GM19468 (cell line): ENCODE data around the gene EPHA4.

Source experiments
- ATAC-seq: cut with Tn5 transposase; IDR thresholded peaks from one replicate; pipeline ENCODE4 v1.9.1; 2021; ENCODE audit warnings: mild to moderate bottlenecking, moderate library complexity, moderate number of reproducible peaks; ENCODE audit not compliant: unreplicated experiment; ENCODE audit errors: extremely low read depth

EPHA4 gene

GRCh38 chr2:221372907-221373306 is 199.2 kb downstream of the EPHA4 start:
- no peak for ATAC-seq

GRCh38 chr2:221372159-221372884 is 199.8 kb downstream of the EPHA4 start:
- no peak for ATAC-seq

DNA sequence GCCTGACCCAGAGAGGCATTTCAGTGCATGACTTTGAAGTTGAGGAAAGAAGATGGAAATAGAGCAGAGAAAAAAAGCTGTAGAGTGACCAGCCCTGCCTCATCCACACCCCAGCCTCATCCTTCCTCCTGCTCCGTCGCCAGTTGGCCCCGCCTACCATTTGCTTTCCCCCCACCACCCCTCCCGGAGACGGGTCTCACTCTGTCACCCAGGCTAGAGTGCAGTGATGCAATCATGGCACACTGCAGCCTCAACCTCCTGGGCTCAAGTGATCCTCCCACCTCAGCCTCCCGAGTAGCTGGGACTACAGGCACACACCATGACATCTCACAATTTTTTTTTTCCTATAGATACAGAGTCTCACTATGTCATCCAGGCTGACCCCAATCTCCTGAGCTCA is 200.8 kb downstream of the EPHA4 start:
- no peak for ATAC-seq

DNA sequence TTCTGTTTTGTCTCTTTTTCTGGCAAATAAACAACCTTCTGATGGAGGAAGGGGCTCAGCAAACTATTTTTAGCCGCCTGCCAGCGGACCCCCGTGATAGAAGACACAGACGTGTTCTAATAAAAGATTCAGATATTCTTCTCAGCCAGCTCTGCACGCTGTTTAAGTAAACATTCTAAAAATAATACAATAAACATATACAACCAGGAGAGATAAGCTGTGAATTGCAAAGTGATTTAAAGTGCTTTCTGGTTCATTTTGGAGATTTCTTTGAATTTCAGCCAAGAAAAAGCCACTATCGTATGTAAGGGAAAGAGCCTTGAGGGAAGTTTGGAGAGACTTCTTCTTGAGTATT is 201.3 kb downstream of the EPHA4 start:
- ATAC-seq: no peak

GRCh38 chr2:221370076-221370856 is 201.8 kb downstream of the EPHA4 start:
- no peak for ATAC-seq
